Islet of Langerhans (tissue), 1 donor: Measurements from ENCODE around the gene KRT78.

Experiments used
- FAIRE-seq: peaks from one replicate; lab custom pipeline; 2011; peaks lifted over from hg19 to GRCh38; lab: Jason Lieb, UNC

Gene KRT78

GRCh38 chr12:52812073-52812400 lies 36.8 kb downstream of the KRT78 start:
- FAIRE-seq, result no peak

DNA sequence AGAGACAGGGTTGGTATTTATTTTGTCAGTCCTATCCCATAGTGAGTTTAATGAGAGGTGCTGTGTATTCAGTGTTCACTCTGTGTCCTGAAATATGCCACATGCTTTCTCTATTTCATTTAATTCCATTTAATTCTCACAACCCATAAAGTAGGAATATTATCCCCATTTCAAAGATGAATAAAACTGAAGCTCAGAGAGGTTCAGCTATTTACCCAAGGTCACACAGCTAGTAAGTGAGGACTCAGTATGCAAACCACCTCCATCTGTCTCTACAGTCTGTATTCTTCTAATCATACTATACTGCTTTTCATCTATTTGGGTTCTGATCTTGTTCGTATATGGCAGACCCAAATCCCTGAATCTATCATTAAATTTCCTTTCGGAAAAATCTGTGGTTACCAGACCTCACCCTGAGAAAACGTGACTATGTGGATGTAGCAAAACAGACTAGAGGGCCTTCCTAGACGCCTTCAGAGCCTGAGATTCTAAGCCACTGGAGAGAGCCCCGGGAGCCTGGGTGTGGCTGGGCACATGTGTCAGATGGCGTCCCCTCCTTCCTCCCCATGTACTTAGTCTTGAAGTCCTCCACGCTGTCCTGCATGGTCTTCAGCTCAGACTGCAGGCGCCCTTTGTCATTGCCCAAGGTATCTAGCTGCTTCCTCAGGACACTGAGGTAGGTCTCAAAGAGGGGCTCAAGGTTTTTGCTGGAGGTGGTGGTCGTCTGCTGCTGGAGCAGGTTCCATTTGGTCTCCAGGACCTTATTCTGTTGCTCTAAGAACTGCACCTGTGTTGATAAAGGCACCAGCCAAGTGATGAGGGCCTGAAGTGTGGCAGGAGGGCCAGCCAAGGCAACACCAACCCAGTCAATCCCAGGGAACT lies 37.4 kb downstream of the KRT78 start:
- no peak for FAIRE-seq

DNA sequence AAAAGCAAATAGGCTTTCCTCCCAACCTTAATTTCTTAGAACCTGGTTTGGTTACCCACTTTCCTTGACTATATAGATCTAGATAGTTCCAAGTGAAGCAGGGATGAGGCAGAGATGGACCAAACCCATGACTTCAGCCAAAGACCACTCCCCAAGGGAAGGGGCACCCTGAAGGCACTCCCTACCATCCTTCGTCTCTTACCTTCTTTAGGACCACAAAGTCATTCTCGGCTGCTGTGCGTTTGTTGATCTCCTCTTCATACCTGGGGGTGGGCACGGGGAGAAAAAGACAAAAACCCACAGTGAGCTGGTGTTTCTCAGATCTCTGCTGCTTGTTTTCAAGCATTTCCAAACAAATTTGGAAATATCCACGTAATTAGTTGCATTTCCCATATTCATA lies 38.2 kb downstream of the KRT78 start:
- no peak for FAIRE-seq

GRCh38 chr12:52809166-52809565 lies 39.6 kb downstream of the KRT78 start:
- FAIRE-seq, result no peak

GRCh38 chr12:52808573-52809160 lies 40.1 kb downstream of the KRT78 start:
- FAIRE-seq, result no peak

DNA sequence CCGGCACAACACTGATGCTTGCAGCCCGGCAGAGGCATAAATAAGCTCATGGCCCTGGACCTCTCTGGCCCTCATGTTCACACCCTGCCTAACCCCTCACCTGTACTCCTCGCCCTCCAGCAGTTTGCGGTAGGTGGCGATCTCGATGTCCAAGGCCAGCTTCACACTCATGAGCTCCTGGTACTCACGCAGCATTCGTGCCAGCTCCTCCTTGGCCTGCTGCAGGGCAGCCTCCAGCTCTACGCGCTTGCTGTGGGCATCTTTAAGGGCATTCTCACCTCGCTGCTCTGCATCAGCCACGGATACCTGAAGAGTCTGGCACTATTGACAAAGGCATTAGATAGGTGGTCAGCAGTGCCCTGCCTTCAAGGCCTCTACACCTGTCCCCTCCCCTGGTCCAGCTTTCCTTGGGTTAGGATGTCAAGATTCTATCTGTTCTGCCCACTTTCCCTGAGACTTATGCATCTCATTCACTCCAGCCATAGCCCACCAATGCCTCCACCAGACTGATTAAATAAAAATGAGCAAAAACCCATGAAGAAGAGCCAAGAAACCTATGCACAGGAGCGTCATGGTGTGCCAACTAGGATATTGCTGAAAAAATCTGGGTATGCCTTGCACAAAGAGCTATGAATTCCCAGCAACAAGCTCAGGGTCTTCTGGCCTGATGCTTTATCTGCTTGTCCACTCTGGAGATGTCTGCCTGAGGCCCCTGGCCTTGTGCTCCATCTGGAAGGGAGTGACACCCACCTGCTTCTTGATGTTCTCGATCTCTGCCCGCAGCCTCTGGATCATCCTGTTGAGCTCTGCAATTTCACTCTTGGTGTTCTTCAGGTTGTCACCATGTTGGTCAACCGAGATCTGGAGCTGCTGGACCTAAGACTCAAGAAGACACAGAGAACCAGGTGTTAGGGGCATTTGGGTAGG lies 41.0 kb downstream of the KRT78 start:
- FAIRE-seq, result no peak

DNA sequence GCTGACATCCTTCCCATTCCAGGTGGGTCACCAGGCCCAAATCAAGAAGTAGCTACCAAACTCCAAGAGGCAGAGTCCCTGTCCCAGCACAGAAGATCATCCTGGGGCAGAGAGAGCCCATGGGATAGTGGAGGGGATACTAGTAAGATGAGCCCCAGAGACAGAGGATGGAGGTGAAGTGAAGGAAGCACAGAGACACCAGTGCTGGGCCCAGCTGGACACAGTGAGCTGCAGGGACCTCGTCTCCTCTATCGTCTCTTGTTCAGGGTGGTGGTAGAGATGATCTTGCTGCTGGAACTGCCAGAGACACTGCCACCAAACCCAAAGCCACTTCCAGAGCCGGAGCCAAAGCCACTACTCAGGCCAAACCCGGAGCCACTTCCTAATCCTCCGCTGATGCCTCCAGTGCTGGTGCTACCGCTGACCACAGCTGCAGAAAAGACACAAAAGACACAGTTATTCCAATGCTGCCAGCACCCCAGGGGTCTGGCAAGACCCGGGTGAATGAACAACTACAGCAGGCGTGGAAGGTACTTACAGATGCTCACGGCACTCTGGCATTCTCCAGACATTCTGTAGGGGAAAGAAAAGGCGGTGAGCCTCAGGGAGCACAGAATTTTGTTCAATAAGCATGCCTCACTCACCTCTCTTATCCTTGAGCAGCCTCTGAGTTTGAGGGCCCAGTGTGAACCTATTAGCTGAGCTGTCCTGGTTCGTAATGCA lies 41.8 kb downstream of the KRT78 start:
- FAIRE-seq, result no peak

DNA sequence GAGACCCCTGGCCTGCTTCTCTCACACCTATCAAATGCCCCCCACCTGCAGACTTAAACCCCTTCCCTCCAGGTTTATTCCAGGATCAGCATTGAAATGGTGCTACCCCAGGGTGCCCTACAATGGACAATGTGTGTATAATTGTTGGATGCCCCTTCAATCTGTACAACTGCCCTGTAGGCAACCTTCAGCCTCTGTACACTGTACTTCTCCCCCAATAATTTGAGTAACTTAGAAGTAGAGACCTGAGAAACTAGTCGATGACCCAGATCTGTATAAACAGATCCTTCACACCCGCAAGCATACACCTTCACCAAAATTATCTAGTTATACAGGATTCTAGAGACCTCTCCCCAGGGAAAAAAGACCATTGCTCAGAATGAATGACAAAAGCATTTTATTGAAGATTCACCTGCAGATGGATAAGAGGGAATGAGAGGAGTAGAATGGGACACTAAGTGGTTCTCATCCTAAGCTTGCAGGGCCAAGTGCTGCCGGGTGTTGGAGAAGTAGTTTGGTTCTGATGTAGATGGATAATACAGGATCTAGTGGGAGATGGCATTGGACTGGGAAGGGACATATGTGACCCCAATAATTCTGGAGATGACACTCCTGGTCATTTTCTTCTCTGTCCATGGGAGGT lies 42.5 kb downstream of the KRT78 start:
- no peak for FAIRE-seq

DNA sequence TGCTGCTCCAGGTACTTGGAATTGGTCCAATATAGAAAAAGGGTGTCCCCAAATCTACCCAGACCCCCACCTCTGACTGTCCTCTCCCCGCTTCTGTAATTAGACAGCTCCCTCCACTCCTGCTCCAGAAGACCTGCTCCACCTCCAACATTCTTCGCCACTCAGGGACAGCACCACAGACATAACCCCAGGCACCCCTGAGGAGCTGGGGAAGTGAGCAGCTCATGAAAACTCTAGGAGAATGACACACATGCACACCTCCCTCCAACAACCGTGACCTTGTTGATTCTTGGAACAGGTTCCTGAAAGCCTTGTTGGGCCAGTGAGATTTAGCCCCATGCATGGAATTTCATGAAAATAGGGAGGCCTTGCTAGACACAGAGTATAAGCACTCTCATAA lies 43.1 kb downstream of the KRT78 start:
- no peak for FAIRE-seq

GRCh38 chr12:52805000-52805399 lies 43.8 kb downstream of the KRT78 start:
- FAIRE-seq, result no peak

DNA sequence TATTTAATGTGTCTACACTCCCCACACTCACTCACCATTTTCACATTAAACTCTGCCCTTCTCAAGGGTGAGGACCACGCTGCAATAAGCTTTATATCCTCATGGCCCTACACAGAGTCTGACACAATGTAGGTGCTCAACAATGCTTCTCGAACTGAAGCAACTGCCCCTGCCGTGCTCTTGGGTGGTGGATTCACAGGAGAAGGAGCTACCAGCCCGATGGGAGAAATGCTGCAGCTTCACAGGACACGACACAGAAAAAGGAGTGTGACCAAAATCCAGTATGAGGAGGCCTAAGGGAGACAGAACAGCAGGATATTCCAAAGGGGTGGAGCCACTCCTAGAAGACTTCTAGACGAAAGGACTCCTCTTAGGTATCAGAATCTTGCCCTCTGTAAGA lies 46.4 kb downstream of the KRT78 start:
- FAIRE-seq, result no peak

GRCh38 chr12:52801773-52802172 lies 47.0 kb downstream of the KRT78 start:
- FAIRE-seq, result no peak

GRCh38 chr12:52800259-52800917 lies 48.4 kb downstream of the KRT78 start:
- no peak for FAIRE-seq

- FAIRE-seq, result no peak
Observed at GRCh38 chr12:52799505-52800211, 49.1 kb downstream of the KRT78 start.

DNA sequence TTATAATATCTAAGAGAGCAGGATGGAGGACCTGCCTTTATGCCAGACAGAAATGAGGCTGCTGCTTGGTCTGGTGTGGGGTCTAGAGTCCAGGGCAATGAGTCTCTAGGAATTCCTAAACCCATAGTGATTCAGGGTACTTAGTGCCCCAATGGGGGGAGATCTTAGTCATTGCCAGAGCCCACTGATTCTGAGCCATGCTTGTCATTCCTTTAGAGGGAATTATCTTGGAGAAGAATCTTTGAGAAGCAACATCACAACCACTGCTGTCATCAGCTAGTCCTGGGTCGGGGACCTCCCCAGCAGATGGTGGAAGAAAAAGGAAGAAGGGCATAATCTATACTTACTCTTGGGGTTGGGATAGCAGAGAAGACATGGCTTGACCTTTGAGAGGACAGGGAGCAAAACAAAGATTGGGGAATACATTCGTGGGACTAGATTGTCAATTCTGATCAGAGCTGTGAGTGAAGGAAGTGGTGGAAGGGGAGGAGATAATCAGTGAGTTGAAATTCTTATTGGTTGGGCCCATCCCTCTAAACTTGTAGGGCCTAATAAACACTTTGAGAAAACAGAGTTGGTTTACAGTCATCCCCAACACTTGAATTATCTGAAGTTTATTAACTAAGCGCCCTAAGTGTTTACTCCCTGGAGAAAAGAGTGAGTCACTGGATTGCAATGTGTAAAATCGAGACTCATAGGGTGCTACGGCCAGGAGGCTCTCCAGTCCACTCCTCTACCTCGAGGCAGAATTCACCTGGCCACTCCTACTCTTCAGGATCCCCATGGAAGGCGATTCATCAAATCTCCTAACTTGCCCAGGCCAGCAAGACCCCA lies 49.9 kb downstream of the KRT78 start:
- no peak for FAIRE-seq

DNA sequence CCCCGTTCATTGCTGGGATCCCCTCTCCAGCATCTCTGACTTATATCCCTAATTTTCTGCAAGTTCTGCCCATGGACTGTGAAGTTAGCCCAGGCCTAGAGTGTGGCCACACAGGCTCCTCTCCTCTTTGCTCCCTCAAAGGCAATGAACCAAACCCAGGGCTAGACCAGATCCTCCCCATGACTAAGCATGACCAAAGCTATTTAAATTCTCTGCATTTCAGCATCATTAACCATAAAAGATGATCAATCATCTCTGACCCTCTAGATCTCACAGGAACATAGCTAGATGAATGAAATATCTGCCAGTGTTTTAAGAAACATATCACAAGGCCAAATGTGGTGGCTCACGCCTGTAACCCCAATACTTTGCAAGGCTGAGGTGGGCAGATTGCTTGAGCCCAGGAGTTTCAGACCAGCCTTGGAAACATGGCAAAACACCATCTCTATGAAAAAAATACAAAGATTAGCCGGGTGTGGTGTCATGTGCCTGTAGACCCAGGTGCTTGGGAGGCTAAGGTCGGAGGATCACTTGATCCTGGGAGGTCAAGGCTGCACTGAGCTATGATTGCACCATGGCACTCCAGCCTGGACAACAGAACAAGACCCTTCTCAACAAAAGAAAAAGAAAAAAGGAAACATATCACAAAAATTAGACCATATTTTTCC lies 50.7 kb downstream of the KRT78 start:
- FAIRE-seq, result no peak

GRCh38 chr12:52797529-52797894 lies 51.3 kb downstream of the KRT78 start:
- no peak for FAIRE-seq

- no peak for FAIRE-seq
Observed at GRCh38 chr12:52796839-52797528, 51.8 kb downstream of the KRT78 start.

- FAIRE-seq, result no peak
Observed at GRCh38 chr12:52796429-52796794, 52.4 kb downstream of the KRT78 start.
